Measurements from ENCODE around the gene CS.
"Not testable (repeated sequence)": the region's sequence is repeated elsewhere in the genome, so short reads cannot be mapped to it uniquely, and the experiment has no call there.

CS gene

DNA sequence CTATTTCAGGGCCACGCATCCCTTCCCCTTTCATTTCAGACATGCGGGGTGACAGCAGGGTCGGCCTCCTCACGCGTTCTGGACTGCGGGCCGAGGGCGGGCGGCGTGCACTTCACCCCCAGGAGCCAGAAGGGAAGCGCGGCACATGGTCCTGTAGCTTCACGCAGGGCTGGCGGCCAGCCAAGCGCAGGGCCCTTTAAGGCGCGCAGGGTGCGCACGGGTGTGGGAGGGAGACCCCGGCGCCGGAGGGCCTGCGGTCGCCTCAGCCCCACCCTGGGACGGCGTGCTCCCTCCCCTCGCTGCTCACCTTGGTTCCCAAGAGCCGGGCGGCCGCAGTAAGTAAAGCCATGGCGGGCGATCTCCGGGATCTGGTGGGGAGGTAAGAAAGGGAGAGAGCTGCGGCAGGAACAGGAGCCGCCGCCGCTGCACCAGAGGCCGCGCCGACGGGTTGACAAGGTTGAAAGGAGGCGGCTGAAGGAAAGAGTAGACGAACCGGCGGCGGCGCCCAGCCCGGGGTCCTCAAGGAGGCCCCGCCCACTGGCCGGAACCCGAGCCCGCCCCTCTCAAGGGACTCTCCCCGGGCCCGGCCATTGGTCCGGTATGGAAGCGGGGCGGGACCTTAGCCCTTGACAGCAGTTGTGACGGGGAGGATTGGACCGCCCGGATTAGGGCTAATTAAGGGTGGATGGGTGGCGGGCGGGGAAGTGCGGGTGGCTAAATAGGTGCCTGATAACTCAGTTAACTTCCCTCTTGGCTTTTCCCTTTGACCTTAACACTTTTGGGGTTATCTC lies at the start of gene CS:
CS (minus strand) TSS at position 478 of the 791 bp plus-strand sequence; CDS start at position 349, 129 bp downstream.
- DNase-seq = peak; percentile 100

DNA sequence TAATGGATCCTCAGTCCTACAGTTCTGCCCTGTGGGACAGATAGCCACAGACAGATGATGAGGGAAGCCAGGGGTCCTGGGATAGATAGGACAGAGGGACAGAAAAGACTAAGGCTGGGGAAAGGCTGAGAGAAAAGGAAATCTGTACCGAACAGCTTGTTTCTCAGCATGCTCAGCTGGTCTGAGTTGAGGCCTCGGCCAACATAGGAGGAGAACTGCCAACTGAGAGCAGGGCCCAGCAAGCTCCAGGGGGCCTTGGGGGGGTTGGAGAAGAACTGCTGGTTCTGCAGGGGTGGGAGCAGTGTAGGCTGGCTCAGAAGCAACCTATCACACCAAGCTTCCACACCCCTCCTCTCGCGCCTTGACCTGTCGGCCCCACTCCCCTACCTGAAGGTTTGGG lies 48.6 kb upstream of the CS start:
- DNase-seq = no peak

DNA sequence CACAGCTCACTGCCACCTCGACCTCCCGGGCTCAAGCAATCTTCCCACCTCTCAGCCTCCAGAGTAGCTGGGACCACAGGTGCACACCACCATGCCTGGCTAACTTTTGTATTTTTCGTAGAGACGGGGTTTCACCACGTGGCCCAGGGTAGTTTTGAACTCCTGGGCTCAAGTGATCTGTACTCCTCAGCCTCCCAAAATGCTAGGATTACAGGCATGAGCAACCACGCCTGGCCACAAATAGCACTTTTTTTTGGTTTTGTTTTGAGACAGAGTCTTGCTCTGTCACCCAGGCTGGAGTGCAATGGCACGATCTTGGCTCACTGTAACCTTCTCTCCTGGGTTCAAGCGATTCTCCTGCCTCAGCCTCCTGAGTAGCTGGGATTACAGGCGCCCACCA lies 47.1 kb upstream of the CS start:
- DNase-seq = not testable (repeated sequence)

DNA sequence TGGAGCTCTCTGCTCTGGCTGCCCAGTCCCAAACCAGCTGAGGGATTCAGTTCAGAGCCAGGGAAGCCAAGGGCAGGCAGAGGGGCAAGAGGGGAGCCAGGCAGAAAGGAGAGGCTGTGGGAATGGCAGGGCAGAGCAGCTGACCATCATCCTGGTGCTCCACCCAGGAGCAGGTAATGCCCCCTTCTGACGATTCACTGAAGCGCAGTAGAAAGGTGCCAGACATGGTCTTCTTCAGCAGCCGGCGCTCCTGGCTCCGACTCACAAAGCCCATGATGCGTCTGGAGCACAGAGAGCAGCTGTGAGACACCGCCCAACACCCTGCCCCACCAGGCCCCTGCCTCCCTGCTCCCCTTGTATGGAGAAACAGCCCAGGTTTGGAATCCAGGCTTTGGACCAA lies 46.5 kb upstream of the CS start:
- DNase-seq = no peak

DNA sequence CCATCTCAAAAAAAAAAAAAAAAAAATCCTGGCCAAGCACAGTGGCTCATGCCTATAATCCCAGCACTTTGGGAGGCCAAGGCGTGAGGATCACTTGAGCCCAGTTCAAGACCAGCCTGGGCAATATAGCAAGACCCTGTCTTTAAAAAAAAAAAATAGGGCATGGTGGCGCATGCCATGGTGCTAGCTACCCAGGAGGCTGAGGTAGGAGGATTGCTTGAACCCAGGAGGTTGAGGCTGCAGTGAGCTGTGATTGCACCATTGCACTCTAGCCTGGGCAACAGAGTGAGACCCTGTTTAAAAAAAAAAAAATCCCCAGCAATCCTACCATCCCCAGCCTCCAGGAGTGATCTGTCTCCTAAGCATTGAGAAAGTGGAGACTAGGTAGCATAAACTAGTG lies 42.2 kb upstream of the CS start:
- not testable (repeated sequence) for DNase-seq

DNA sequence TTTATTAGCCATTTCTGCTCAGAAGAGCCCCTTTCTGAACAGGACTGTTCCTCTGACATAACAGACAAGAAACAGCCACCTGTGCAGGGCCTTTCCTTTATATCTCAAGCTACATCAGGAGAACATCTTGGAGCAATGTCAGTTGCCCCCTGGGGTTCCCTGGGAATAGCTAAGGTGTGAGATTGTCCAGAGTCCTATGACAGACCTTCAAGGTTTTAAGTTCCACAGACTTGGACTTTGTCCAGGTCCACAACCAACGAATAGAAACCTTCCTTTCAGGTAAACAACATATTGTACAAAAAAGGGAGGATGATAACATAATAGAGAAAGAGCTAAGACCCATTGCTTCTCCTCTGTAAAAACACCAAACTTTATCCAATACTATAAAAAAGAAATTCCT lies 41.5 kb upstream of the CS start:
- DNase-seq = no peak

DNA sequence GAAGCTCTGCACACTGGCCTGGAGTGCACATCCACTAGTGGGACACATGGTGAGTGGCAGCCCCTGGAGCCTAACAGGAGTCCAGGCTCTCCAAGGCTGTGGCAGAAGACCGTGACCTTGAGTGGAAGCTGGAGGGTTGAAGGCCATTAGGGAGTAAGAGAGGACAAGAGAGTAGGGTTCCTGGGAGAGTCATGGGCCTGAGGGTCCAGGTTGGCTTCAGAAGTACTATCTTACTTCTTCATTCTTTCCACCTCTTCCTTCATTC lies 39.0 kb upstream of the CS start:
- DNase-seq = no peak

DNA sequence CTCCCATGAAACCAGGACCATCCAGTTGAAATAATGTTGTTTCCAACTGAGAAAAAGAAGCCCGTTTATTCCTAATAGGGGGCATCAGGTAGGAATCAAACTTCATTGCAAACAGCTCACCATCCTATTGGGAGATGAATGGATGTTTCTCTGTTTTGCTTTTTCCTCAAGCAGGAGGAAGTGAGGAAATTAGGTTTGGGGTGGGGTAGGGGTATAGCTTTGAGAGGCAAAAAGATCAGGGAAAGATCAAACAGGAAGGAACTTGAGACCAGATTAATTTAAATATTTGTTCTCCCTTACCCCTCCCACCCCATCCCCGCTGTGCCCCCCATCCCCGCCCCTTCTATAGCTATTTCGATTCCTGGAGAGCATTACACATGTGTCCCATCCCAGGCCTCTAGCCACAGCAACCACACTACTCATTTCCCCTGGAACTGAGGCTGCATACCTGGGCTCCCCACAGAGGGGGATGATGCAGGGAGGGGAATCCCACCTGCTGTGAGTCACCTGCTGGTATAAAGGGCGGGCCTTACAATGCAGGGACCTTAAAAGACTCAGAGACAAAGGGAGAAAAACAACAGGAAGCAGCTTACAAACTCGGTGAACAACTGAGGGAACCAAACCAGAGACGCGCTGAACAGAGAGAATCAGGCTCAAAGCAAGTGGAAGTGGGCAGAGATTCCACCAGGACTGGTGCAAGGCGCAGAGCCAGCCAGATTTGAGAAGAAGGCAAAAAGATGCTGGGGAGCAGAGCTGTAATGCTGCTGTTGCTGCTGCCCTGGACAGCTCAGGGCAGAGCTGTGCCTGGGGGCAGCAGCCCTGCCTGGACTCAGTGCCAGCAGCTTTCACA lies 38.4 kb upstream of the CS start, which contains the start of gene IL23A:
IL23A (plus strand) TSS at position 577 of the 850 bp plus-strand sequence; CDS start at position 738, 161 bp downstream.
- DNase-seq = no peak

DNA sequence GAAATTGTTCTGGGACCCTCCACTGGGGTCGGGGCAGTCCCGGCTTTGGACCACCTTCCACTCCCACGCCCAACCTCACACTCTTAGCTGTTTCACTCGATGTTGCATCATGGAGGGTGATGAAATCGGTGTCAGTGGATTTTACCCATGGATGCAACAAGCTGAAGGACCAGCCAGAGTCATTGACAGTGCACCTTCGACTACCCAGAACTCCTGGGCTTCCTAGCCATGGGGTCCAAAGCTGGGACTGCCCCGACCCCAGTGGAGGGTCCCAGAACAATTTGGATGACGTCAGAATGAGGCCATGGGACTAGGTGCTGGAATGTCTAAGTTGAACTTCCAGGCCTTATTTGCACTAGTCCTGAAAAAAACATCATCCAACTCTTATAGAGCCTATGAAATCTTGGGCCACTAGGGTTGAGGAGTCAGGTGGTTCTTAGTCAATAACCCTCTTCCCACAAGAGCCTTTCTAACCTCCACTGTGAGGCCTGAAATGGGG lies 37.7 kb upstream of the CS start:
- DNase-seq = no peak

DNA sequence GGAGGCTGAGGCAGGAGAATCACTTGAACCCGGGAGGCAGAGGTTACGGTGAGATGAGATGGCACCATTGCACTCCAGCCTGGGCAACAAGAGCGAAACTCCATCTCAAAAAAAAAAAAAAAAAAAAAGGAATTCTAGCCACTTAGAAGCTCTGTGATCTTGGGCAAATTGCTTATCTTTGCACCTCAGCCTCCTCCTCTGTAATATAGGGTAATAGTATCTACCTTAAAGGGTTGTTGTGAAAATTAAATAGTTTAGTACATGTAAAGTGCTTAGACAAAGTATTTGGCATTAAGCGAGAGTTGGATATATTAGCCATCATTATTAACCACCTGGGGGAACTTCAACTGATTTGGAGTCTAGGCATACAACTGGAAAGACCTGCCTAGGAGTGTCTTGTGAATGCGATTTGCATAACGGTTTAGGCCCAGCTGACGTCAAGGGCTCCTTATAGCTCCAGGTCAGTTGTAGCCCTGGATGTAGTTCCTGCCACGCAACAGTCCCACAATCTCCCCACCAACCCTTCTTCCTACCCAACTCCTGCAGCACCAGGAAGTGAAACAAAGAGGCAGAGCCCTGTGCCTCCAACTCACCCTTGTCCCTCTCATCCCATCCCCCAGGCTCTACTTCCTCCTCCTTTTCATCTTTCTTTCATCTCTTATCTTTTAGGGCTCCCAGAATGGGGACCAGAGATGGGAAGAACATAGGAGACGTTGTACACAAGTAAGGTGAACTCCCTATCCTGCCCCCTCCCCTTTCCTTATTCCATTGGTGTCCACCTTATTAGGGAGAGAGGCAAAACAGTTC lies 36.4 kb upstream of the CS start:
- DNase-seq = no peak

DNA sequence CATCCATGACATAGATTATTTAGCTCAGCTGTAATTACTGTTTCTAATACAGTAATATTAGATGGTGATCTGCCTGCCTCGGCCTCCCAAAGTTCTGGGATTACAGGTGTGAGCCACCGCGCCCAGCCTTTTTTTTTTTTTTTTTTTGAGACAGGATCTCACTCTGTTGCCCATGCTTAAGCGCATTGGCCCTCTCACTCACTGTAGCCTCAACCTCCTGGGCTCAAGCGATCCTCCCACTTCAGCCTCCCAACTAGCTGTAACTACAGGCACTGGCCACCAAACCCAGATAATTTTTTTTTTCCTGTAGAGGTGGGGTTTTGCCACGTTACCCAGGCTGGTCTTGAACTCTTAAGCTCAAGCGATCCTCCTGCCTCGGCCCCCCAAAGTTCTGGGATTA lies 35.4 kb upstream of the CS start:
- DNase-seq = not testable (repeated sequence)

DNA sequence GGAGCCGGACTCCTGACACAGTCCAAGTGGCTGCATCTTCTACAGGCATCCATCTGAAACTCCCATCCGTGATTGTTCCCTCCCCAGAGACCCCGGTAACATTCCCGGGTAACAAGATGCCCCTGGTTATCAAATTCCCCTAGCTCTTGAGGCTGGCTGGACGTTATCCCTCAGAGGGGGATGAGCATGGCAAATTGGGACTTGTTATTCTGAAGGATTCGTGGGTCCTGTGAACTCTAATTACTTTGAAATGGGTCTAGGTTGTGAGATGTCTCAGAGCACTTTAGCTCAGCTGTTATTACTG lies 34.3 kb upstream of the CS start:
- no peak for DNase-seq

DNA sequence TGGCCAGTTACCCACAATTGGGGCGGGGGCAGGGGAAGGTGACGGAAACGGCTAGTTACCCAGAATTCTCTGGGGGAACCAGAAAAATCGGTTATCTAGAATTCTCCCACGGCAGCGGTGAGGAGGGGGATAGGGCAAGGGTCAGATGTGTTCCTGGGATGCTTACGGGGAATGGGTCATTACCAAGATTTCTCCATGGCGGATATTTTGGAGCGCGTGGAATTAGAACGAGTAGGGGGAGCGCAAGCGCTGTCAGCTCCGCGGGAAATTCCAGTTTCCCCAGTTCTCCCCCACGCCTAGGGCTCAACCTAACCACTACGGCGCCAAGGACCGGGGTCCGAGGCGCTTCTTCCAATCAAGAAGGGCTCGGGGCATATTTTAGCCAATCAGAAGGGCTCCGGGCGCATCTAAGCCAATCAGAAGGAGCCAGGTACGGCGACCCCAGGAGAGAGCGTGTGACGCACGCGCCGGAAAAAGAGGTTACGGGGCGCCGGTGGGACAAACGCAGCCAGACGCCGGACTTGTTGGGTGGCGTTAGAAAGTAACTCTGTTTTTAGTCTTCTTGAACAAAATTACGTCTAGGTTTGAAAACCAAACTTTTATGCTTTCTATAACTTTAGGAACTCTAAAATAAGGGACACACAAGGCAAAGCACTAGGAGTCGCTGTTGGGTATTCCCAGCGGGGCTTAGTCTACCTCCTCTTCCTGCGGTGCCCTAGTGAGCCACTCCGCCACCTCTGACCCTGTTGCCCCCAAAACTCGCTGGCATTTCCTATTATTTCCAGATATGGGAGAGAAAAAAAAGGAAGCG lies 33.8 kb upstream of the CS start, which contains the start of gene PAN2:
PAN2 (minus strand) TSS at position 322 of the 811 bp plus-strand sequence. CDS start 906 bp downstream, outside the sequence.
- DNase-seq = peak; percentile 99

DNA sequence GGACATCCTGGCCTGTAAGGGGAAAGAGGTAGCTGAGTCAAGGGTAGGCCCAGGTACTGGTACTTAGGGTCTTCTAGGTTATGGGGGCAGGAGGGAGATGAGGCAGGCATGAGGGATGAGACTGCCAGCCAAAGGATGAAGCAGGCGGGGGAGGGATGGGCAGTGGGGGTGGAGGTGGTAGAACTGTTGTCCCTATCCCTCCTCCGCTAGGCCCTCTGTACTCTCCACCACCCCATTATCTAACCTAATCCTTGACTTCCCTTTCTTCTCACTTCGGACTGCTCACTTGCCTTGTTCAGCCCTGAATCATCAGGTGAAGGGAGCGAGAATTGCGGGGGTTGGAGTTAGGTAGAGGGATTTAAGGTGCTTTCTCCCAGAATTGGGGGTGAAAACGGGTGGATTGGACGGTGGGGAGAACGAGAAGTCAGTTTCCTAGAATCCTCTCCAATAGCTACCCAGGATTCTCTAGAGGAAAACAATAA lies 33.1 kb upstream of the CS start:
- no peak for DNase-seq

DNA sequence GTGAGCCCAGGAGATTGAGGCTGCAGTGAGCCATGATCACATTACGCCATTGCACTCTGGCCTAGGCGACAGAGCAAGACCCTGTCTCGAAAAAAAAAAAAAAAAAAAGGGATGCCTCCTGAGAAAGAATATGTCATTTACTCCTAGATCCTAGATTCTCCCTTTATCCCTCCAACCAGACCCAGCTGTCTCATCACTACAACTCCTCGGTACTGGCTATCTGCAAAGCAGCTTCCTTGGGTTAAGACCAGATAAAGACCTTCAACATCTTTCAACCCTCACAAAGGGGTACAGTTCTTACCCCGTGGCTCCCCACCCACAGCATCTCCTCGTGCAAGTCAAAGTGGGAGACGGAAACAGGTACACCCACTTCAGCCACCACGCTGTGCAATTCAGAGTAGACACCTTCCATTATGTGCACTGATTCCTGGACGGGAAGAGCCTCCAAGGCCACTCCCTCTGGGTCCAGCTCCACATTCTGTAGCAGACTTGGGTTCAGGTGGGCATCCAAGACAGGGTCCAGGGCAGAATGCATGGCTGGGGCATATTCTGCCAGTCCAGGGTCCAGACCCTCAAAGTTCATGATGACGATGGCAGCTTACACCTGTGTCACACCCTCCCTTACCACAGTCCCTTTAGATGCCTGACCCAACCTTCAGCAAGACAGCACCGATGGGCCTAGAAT lies 32.5 kb upstream of the CS start:
- no peak for DNase-seq

DNA sequence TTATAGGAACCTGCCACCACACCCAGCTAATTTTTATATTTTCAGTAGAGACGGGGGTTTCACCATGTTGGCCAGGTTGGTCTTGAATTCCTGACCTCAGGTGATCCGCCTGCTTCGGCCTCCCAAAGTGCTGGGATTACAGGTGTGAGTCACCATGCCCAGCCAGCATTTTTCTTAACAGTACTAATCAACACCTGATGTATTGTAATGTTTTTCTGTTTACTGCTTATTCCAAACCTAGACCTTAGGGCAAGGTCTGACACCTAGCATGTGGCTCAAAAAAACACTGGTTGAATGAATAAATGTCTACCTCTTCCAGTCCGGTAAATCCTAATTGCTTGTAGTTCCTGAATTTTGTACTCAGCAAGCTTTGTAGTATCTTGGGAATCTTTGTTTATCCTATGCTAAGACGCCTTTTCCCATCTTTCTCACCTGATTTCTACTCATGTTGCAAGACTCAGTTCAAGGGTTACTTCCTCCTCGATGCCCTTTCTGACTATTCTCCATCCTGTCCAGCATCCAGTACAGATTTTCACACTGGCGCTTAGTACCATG lies 30.9 kb upstream of the CS start:
- DNase-seq = no peak

DNA sequence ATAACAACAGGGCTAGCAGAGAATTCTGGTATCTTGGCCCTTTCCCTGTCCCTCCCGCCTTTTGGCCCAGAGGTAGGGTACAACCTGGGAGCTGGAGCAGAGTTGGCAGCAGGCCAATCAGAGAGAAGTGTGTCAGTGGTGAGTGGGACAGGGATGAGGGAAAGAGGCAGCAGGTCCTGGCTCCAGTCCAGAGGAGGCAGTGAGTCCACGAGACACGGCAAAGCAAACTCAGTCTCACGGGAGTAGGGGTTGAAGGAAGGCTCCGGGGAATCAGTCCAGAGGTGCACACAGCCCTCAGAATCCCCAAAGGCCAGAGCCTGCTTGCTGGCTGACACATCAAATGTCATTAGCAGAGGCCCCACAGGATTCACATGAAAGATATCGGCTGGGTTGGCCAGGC lies 26.4 kb upstream of the CS start:
- DNase-seq = no peak

DNA sequence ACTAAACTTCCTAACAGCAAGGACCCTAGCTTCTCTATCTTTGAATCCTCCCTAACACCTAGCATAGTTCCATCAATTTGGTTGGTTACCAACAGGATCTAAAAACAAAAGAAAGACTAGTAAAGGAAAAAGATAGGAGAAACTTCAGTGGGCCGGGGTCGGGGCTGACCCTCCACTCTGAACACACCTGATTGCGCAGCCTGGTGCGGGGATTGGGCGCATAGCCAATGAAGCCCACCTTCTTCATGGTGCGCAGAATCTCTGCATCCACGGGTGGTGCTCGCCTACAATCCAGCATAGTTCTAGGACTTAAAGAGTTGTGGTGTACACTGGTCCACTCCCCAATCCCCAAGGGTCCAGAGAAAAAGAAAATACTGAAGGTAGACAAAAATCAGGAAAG lies 26.0 kb upstream of the CS start:
- DNase-seq = no peak

DNA sequence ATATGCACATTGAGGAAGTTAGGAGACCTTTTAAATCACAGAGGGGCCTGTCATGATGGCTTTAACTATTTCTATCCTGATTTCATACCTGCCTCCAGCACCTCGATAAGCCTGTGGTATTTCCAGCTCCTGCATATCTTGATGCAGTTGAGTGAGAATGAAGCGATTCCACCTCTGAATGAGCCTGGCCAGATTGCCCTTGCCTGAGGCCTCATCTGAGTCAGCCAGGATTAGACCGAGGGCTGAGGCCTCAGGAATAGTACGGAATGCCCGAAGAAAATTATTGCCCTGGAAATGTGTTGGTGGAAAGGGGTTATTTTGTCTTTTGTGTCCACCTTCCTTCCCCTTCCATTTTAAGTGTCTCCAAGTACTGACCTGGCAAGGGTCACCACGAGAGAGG lies 24.1 kb upstream of the CS start:
- DNase-seq = no peak

DNA sequence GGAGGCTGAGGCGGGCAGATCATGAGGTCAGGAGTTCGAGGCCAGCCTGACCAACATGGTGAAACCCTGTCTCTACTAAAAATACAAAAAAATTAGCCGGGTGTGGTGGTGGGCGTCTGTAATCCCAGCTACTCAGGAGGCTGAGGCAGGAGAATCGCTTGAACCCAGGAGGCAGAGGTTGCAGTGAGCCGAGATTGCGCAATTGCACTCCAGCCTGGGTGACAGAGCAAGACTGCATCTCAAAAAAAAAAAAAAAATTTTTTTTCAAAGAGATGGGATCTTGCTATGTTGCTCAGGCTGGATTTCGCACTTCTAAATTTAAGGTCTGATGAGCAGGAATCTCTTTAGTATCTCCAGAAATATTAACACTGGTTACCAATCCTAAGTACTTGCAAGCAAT lies 21.5 kb upstream of the CS start:
- not testable (repeated sequence) for DNase-seq

DNA sequence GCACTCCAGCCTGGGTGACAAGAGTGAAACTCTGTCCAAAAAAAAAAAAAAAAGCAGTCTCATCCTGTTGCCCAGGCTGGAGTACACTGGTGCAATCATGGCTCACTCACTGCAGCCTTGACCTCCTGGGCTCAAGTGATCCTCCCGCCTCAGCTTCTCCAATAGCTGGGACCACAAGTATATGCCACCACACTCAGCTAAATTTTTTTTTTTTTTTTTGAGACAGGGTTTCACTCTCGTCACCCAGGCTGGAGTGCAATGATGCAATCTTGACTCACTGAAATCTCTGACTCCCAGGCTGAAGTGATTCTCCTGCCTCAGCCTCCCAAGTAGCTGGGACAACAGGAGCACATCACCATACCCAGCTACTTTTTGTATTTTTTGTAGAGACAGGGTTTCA lies 20.9 kb upstream of the CS start:
- DNase-seq = no peak
